Tibial nerve (tissue), 4 donors: Measurements from ENCODE around the gene B4GALT6.

Experiments used
- CTCF ChIP-seq, 5 experiments: fragments of 200-600 bp in 3 of 5; fragments of 450-650 bp in 2 of 5; sonication (generic) in 3 of 5; IDR thresholded peaks; one replicate each; pipeline ENCODE4 v1.5.1; 2016 to 2019; ENCODE audit warnings: antibody characterized with exemption in 5 of 5, mild to moderate bottlenecking in 3 of 5, moderate library complexity in 2 of 5
- EP300 ChIP-seq, 2 donors: sonication (generic); formaldehyde crosslinking; IDR thresholded peaks; one replicate each; pipeline ENCODE4 v1.6.1; 2017; ENCODE audit warnings: antibody characterized with exemption in 2 of 2, mild to moderate bottlenecking in 1 of 2
- POLR2A ChIP-seq, 2 donors: fragments of 450-650 bp; IDR thresholded peaks; one replicate each; pipeline ENCODE4 v1.6.1; 2017; ENCODE audit warnings: antibody characterized with exemption in 2 of 2, mild to moderate bottlenecking in 2 of 2, moderate library complexity in 2 of 2

GRCh38 chr18:31720867-31721266 is 36.5 kb upstream of the B4GALT6 start:
- TF ChIP-seq POLR2A (IDR thresholded peaks at IDR 0.05) (no peak), CTCF (IDR thresholded peaks at IDR 0.05) (no peak), EP300 (IDR thresholded peaks at IDR 0.05) (no peak)
